ENCODE results near the gene SSBP3.

The SSBP3 gene

GRCh38 chr1:54385727-54386022 lies 20.5 kb downstream of the SSBP3 start:
- no peak for DNase-seq (ENCODE audit: low read depth)
- H3K4me3 ChIP-seq (ENCODE audit: low read depth, low read length), result no peak overlapping the region
- no peak for TF ChIP-seq CTCF (IDR thresholded peaks at IDR 0.05; ENCODE audit: insufficient read depth, low read depth, low read length, missing control alignments)

GRCh38 chr1:54384918-54385726 lies 21.1 kb downstream of the SSBP3 start:
- no peak overlapping the region for H3K4me3 ChIP-seq (ENCODE audit: low read depth, low read length)
- TF ChIP-seq CTCF (IDR thresholded peaks at IDR 0.05; ENCODE audit: insufficient read depth, low read depth, low read length, missing control alignments), result no peak
- no peak for DNase-seq (ENCODE audit: low read depth)

- no peak for DNase-seq (ENCODE audit: low read depth)
- TF ChIP-seq CTCF (IDR thresholded peaks at IDR 0.05; ENCODE audit: insufficient read depth, low read depth, low read length, missing control alignments), result no peak
- H3K4me3 ChIP-seq (ENCODE audit: low read depth, low read length), result no peak overlapping the region
Measured at GRCh38 chr1:54384471-54384870, 21.7 kb downstream of the SSBP3 start.

GRCh38 chr1:54381524-54381923 lies 24.7 kb downstream of the SSBP3 start:
- peak; percentile 56 for DNase-seq (ENCODE audit: low read depth)
- no peak overlapping the region for H3K4me3 ChIP-seq (ENCODE audit: low read depth, low read length)
- TF ChIP-seq CTCF (IDR thresholded peaks at IDR 0.05; ENCODE audit: insufficient read depth, low read depth, low read length, missing control alignments), result no peak

- DNase-seq (ENCODE audit: low read depth), result no peak
- H3K4me3 ChIP-seq (ENCODE audit: low read depth, low read length), result no peak overlapping the region
- TF ChIP-seq CTCF (IDR thresholded peaks at IDR 0.05; ENCODE audit: insufficient read depth, low read depth, low read length, missing control alignments), result no peak
Measured at GRCh38 chr1:54380290-54380882, 25.8 kb downstream of the SSBP3 start.

GRCh38 chr1:54379555-54380289 lies 26.5 kb downstream of the SSBP3 start:
- no peak for DNase-seq (ENCODE audit: low read depth)
- no peak overlapping the region for H3K4me3 ChIP-seq (ENCODE audit: low read depth, low read length)
- TF ChIP-seq CTCF (IDR thresholded peaks at IDR 0.05; ENCODE audit: insufficient read depth, low read depth, low read length, missing control alignments), result no peak
